ENCODE data around the gene SLC26A9.

SLC26A9 gene

GRCh38 chr1:205980237-205980870 lies 37.1 kb upstream of the SLC26A9 start:
- Histone ChIP-seq H3K4me3 (ENCODE audit: low read depth, low read length) (no peak overlapping the region), H3K27ac (ENCODE audit: low read depth, low read length) (no peak overlapping the region), H3K27me3 (ENCODE audit: control insufficient read depth, insufficient read depth, low read length) (no peaks in the 10 kb centered on the region), H3K9me3 (ENCODE audit: control insufficient read depth, insufficient read depth, low read depth, low read length) (no peaks in the 10 kb centered on the region), H3K9ac (ENCODE audit: low read length) (no peak overlapping the region), H3K4me1 (ENCODE audit: control insufficient read depth, insufficient read depth, low read length) (peaks cover 6% of the 10 kb centered on the region; the same call in 1 of the 2 replicates), H3K36me3 (ENCODE audit: control insufficient read depth, insufficient read depth, low read length) (no peaks in the 10 kb centered on the region)

DNA sequence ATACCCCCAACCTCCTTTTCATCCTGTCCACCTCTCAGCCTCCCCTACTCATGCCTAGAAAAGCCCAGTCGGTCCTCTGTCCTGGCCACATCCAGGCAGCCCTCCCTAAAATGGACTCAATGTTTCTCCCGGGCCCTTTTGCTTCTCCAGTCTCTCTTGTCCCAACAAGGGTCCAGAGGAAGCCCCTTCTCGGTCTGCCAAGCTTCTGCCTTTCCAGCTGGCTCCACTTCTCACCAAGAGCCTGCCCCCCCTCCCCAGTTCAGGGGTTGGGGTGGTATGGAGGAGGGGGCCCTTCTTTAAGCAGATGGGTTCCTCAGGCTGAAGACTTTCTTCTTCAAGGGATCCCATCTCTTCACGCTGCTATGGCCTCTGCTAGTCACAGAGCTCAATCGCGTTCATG lies 36.0 kb upstream of the SLC26A9 start:
- Histone ChIP-seq H3K9me3 (ENCODE audit: control insufficient read depth, insufficient read depth, low read depth, low read length) (no peaks in the 10 kb centered on the region; the same call in 1 of the 2 replicates), H3K36me3 (ENCODE audit: control insufficient read depth, insufficient read depth, low read length) (no peaks in the 10 kb centered on the region), H3K27ac (ENCODE audit: low read depth, low read length) (no peak overlapping the region), H3K4me3 (ENCODE audit: low read depth, low read length) (no peak overlapping the region), H3K27me3 (ENCODE audit: control insufficient read depth, insufficient read depth, low read length) (no peaks in the 10 kb centered on the region), H3K9ac (ENCODE audit: low read length) (no peak overlapping the region), H3K4me1 (ENCODE audit: control insufficient read depth, insufficient read depth, low read length) (peaks cover 6% of the 10 kb centered on the region; the same call in 1 of the 2 replicates)

- no peak overlapping the region for H3K9ac ChIP-seq (ENCODE audit: low read length)
- H3K27me3 ChIP-seq (ENCODE audit: control insufficient read depth, insufficient read depth, low read length): no peaks in the 10 kb centered on the region
- no peaks in the 10 kb centered on the region for H3K36me3 ChIP-seq (ENCODE audit: control insufficient read depth, insufficient read depth, low read length)
- H3K4me1 ChIP-seq (ENCODE audit: control insufficient read depth, insufficient read depth, low read length): peaks cover 6% of the 10 kb centered on the region; the same call in 1 of the 2 replicates
- no peak overlapping the region for H3K4me3 ChIP-seq (ENCODE audit: low read depth, low read length)
- H3K27ac ChIP-seq (ENCODE audit: low read depth, low read length): no peak overlapping the region
- peaks cover 4% of the 10 kb centered on the region; the same call in 1 of the 2 replicates for H3K9me3 ChIP-seq (ENCODE audit: control insufficient read depth, insufficient read depth, low read depth, low read length)
These were observed 35.4 kb upstream of the SLC26A9 start for GRCh38 chr1:205978676-205979075.

DNA sequence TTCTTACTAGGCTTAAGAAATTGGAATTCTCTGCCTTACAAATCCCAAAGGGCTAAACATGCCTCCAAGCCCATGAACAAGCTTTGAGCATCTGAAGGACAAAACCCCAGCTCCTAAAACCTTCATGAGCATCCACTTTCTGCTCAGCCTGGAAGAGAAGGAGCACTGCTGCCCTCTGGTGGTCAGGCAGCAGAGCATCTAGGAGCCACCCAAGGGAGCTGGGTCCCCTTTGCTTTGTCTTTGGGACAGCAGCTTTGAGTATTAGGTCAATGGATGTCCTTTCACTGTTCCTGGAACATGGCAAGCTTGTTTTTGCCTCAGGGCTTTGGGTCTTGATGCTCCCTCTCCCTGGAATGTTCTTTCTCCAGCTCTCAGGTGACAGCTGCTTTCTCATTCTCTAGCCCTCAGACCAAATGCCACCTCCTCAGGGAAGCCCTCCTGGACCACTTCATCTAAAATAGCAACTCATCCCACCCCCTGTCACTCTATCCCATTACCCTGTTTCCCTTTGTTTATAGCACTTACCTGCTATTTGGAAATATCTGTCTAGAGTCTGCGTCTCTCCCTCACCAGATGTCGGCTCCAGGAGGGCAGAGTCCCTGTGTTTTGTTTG lies 34.3 kb upstream of the SLC26A9 start:
- no peak overlapping the region for H3K4me3 ChIP-seq (ENCODE audit: low read depth, low read length)
- H3K9me3 ChIP-seq (ENCODE audit: control insufficient read depth, insufficient read depth, low read depth, low read length): peaks cover 10% of the 10 kb centered on the region; the same call in 1 of the 2 replicates
- H3K4me1 ChIP-seq (ENCODE audit: control insufficient read depth, insufficient read depth, low read length): peaks cover 6% of the 10 kb centered on the region; the same call in 1 of the 2 replicates
- no peak overlapping the region for H3K9ac ChIP-seq (ENCODE audit: low read length)
- H3K27me3 ChIP-seq (ENCODE audit: control insufficient read depth, insufficient read depth, low read length): no peaks in the 10 kb centered on the region
- no peak overlapping the region for H3K27ac ChIP-seq (ENCODE audit: low read depth, low read length)
- no peaks in the 10 kb centered on the region for H3K36me3 ChIP-seq (ENCODE audit: control insufficient read depth, insufficient read depth, low read length)

DNA sequence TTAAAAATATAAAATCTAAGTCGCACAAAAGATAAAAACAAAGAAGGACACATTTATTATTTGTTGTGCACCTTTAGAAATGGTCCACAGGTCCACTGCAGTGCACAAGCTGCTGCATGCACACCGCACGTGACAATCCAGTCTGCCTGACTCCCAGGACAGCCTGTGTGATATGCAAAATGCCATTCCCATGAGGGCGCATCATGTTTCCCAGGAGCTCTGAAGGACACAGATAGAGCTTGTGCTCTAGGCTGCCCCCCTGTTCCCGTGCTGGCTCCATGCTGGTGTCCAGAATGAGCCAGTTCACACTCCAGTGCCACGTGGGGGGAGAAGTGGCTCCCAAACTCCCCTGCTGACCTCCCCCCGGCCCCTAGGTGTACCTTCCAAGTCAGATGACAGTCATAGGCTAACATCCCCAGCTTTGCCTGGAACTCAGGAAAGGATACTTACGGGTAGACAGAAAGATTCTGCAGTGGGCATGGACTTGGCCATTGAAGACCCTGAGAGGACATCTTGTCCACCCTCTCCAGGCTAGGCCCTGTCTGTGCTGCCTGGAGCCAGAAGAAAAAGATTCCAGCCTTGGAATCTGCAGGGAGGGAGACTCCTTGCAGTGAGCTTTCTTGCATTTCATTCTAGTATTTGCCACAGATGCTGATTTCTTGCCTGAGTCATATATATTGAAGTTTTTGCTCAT lies 33.6 kb upstream of the SLC26A9 start:
- Histone ChIP-seq H3K4me3 (ENCODE audit: low read depth, low read length) (no peak overlapping the region), H3K4me1 (ENCODE audit: control insufficient read depth, insufficient read depth, low read length) (peaks cover 6% of the 10 kb centered on the region; the same call in 1 of the 2 replicates), H3K27me3 (ENCODE audit: control insufficient read depth, insufficient read depth, low read length) (no peaks in the 10 kb centered on the region)

DNA sequence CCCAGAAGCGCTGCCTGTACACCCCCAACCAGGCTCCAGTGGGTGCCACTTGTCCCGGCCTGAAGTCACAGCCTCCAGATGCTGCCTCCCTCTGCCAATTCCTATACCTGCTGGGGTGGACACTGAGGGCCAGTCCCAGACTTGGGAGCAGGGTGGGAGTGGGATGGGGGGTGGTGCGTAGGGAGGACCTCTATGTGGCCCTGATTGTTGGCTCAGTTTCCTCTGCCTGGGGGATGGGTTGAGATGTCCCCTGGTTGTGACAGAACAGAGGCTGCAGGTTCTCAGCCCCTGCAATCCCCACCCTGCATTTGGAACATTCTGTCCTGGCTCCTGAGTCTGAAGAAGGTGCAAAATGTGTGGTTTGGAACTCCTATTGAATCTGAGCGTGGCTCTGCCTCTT lies 32.8 kb upstream of the SLC26A9 start:
- H3K4me1 ChIP-seq (ENCODE audit: control insufficient read depth, insufficient read depth, low read length): peaks cover 6% of the 10 kb centered on the region; the same call in 1 of the 2 replicates
- no peaks in the 10 kb centered on the region for H3K27me3 ChIP-seq (ENCODE audit: control insufficient read depth, insufficient read depth, low read length)
- peaks cover 10% of the 10 kb centered on the region; the same call in 1 of the 2 replicates for H3K9me3 ChIP-seq (ENCODE audit: control insufficient read depth, insufficient read depth, low read depth, low read length)
- no peaks in the 10 kb centered on the region for H3K36me3 ChIP-seq (ENCODE audit: control insufficient read depth, insufficient read depth, low read length)
- H3K9ac ChIP-seq (ENCODE audit: low read length): no peak overlapping the region
- no peak overlapping the region for H3K27ac ChIP-seq (ENCODE audit: low read depth, low read length)
- no peak overlapping the region for H3K4me3 ChIP-seq (ENCODE audit: low read depth, low read length)

More for the DNA sequence above, 33.6 kb upstream of the SLC26A9 start:
- Histone ChIP-seq H3K36me3 (ENCODE audit: control insufficient read depth, insufficient read depth, low read length) (no peaks in the 10 kb centered on the region), H3K27ac (ENCODE audit: low read depth, low read length) (no peak overlapping the region), H3K9ac (ENCODE audit: low read length) (no peak overlapping the region), H3K9me3 (ENCODE audit: control insufficient read depth, insufficient read depth, low read depth, low read length) (peaks cover 10% of the 10 kb centered on the region; the same call in 1 of the 2 replicates)

GRCh38 chr1:205975387-205975998 lies 32.2 kb upstream of the SLC26A9 start:
- no peaks in the 10 kb centered on the region for H3K36me3 ChIP-seq (ENCODE audit: control insufficient read depth, insufficient read depth, low read length)
- peaks cover 10% of the 10 kb centered on the region; the same call in 1 of the 2 replicates for H3K9me3 ChIP-seq (ENCODE audit: control insufficient read depth, insufficient read depth, low read depth, low read length)
- H3K27ac ChIP-seq (ENCODE audit: low read depth, low read length): no peak overlapping the region
- no peak overlapping the region for H3K9ac ChIP-seq (ENCODE audit: low read length)
- no peak overlapping the region for H3K4me3 ChIP-seq (ENCODE audit: low read depth, low read length)
- no peaks in the 10 kb centered on the region for H3K27me3 ChIP-seq (ENCODE audit: control insufficient read depth, insufficient read depth, low read length)
- H3K4me1 ChIP-seq (ENCODE audit: control insufficient read depth, insufficient read depth, low read length): peaks cover 6% of the 10 kb centered on the region; the same call in 1 of the 2 replicates

DNA sequence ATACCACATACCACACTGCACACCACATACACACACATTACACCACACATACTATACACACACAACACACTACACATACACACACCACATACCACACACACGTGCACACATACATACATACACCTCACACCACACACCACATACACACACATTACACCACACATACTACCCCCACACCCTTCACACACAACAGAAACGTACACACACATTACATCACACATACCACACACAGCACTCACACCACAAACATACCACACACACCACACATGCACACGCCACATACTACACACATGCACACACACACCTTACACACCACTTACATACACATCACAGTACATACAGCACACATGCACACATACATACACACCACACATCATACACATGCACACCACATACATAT lies 31.5 kb upstream of the SLC26A9 start:
- H3K27me3 ChIP-seq (ENCODE audit: control insufficient read depth, insufficient read depth, low read length): no peaks in the 10 kb centered on the region

DNA sequence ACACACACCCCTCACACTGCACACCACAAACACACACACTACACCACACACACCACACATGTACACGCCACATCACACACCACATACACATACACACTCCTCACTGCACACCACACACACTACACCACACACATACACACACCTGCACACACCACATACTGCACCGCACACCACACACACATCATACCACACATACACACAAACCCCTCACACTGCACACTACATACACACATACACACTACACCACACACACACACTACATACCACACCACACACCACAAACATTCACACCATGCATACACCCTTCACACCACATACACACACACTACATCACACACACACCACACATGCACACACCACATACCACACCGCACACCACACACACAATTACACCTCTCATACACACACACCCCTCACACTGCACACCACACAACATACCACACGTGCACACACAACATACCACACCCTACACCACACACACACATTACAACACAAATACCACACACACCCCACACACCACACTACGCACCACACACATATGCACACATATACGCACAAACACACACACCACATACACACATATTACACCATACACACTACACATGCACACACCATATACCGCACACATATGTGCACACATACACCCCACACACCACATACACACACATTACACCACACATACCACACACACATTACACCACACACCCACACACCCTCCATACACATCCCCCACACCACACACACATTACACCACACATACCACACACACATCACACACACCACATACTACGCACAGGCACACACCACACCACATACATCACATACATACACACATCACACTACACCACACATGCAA lies 30.3 kb upstream of the SLC26A9 start:
- no peak overlapping the region for H3K4me3 ChIP-seq (ENCODE audit: low read depth, low read length)
- H3K4me1 ChIP-seq (ENCODE audit: control insufficient read depth, insufficient read depth, low read length): peaks cover 6% of the 10 kb centered on the region; the same call in 1 of the 2 replicates
- H3K36me3 ChIP-seq (ENCODE audit: control insufficient read depth, insufficient read depth, low read length): no peaks in the 10 kb centered on the region
- H3K9me3 ChIP-seq (ENCODE audit: control insufficient read depth, insufficient read depth, low read depth, low read length): peaks cover 10% of the 10 kb centered on the region; the same call in 1 of the 2 replicates
- H3K9ac ChIP-seq (ENCODE audit: low read length): no peak overlapping the region
- H3K27me3 ChIP-seq (ENCODE audit: control insufficient read depth, insufficient read depth, low read length): no peaks in the 10 kb centered on the region
- H3K27ac ChIP-seq (ENCODE audit: low read depth, low read length): no peak overlapping the region

More for the DNA sequence above, 31.5 kb upstream of the SLC26A9 start:
- Histone ChIP-seq H3K4me1 (ENCODE audit: control insufficient read depth, insufficient read depth, low read length) (peaks cover 6% of the 10 kb centered on the region; the same call in 1 of the 2 replicates), H3K9ac (ENCODE audit: low read length) (no peak overlapping the region), H3K4me3 (ENCODE audit: low read depth, low read length) (no peak overlapping the region), H3K27ac (ENCODE audit: low read depth, low read length) (no peak overlapping the region), H3K9me3 (ENCODE audit: control insufficient read depth, insufficient read depth, low read depth, low read length) (peaks cover 10% of the 10 kb centered on the region; the same call in 1 of the 2 replicates), H3K36me3 (ENCODE audit: control insufficient read depth, insufficient read depth, low read length) (no peaks in the 10 kb centered on the region)
